ENCODE data around the gene ACOT7.
"Not testable (repeated sequence)": the region's sequence is repeated elsewhere in the genome, so short reads cannot be mapped to it uniquely, and the experiment has no call there.

The ACOT7 gene

DNA sequence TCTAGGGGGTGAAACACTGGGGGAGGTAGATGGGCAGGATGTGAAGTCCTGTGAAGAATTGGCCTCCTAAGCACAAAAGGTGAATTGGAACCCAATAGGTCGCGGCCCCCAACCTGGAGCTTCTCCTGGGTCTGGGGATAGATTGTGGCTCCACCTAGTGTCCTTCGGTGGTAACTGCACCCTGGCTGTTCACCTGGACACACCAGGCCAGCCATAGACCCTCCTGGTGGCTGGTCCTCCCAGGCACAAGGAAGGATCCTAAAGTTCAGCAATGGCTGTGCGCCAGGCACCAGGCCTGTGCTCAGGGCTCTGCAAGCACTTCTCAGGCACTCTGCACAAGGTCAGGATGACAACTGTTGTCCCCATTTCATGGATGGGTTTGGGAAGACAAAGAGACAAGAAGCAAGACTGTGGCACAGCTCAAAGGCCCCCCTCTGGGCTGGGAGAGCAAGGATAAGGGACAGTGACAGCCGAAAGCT, 44.5 kb upstream of the ACOT7 start:
- no peaks in the 10 kb centered on the region for H3K27me3 ChIP-seq (ENCODE audit: low read length)
- no peaks in the 10 kb centered on the region for H3K9me3 ChIP-seq (ENCODE audit: insufficient read depth, low read length)
- H3K9me2 ChIP-seq (replicated peaks; ENCODE audit: insufficient read depth, low read length): no peaks in the 10 kb centered on the region
- no peaks in the 10 kb centered on the region for H3K36me3 ChIP-seq (ENCODE audit: low read length)
- no peak overlapping the region for H3K4me2 ChIP-seq (ENCODE audit: low read depth, low read length, poor library complexity, severe bottlenecking)
- TF ChIP-seq, protein P1, sequence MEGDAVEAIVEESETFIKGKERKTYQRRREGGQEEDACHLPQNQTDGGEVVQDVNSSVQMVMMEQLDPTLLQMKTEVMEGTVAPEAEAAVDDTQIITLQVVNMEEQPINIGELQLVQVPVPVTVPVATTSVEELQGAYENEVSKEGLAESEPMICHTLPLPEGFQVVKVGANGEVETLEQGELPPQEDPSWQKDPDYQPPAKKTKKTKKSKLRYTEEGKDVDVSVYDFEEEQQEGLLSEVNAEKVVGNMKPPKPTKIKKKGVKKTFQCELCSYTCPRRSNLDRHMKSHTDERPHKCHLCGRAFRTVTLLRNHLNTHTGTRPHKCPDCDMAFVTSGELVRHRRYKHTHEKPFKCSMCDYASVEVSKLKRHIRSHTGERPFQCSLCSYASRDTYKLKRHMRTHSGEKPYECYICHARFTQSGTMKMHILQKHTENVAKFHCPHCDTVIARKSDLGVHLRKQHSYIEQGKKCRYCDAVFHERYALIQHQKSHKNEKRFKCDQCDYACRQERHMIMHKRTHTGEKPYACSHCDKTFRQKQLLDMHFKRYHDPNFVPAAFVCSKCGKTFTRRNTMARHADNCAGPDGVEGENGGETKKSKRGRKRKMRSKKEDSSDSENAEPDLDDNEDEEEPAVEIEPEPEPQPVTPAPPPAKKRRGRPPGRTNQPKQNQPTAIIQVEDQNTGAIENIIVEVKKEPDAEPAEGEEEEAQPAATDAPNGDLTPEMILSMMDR (IDR thresholded peaks at IDR 0.05; ENCODE audit: insufficient read depth, low read length, poor library complexity, severe bottlenecking): peak; percentile 86
- no peak for TF ChIP-seq EZH2phosphoT487 (conservative IDR thresholded peaks at IDR 0.05; ENCODE audit: low read length)
- no peaks in the 10 kb centered on the region for H3K79me2 ChIP-seq (ENCODE audit: insufficient read depth, low read length)
- H3K9ac ChIP-seq (ENCODE audit: low read length): no peak overlapping the region
- H3F3A ChIP-seq (ENCODE audit: insufficient read depth): no peaks in the 10 kb centered on the region
- H2AFZ ChIP-seq (ENCODE audit: low read depth, low read length, severe bottlenecking): no peak overlapping the region
- H3K4me3 ChIP-seq (ENCODE audit: insufficient read depth, low read length, poor library complexity, severe bottlenecking): no peak overlapping the region
- no peak overlapping the region for H3K27ac ChIP-seq (ENCODE audit: low read depth, low read length)
- no peaks in the 10 kb centered on the region for H4K20me1 ChIP-seq (ENCODE audit: low read depth, low read length)

DNA sequence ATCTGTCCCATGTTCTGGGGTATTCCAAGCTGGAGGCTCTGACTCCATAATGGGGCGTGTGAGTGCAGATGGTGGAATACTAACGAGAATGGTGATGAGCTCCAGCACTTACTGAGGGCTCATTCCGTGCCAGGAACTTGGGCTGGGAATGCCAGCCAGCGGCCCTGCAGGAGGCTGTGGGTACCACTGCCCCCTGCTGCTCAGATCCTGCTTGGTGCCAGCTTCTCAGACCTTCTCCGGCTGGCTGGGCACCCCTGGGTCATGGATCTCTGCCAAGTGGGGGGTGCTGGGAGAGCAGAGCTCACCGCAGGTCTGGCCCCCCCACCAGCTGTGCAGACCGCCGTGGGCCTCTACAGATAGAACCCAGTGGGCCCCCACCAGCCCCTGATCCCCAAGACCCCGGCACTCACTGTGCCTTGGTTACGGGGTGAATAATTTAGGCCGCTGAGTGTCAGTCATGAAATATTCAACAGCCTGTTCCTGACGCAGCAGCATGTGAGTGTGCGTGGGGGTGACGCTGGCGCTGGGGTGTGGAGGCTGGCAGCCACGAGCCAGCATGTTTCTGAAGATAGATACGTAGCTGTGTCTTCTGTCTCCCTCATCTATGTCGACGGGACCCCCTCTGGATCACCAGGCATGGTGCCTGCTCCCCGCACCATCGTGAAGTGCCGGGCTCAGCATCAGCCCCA, 43.6 kb upstream of the ACOT7 start:
- H3K4me3 ChIP-seq (ENCODE audit: insufficient read depth, low read length, poor library complexity, severe bottlenecking); H3K27ac ChIP-seq (ENCODE audit: low read depth, low read length); H3K9ac ChIP-seq (ENCODE audit: low read length); H2AFZ ChIP-seq (ENCODE audit: low read depth, low read length, severe bottlenecking); H3K36me3 ChIP-seq (ENCODE audit: low read length); H3K9me3 ChIP-seq (ENCODE audit: insufficient read depth, low read length); H3K79me2 ChIP-seq (ENCODE audit: insufficient read depth, low read length); H3K4me2 ChIP-seq (ENCODE audit: low read depth, low read length, poor library complexity, severe bottlenecking); H3K27me3 ChIP-seq (ENCODE audit: low read length); H3F3A ChIP-seq (ENCODE audit: insufficient read depth); H3K9me2 ChIP-seq (replicated peaks; ENCODE audit: insufficient read depth, low read length); H4K20me1 ChIP-seq (ENCODE audit: low read depth, low read length): not testable (repeated sequence)

DNA sequence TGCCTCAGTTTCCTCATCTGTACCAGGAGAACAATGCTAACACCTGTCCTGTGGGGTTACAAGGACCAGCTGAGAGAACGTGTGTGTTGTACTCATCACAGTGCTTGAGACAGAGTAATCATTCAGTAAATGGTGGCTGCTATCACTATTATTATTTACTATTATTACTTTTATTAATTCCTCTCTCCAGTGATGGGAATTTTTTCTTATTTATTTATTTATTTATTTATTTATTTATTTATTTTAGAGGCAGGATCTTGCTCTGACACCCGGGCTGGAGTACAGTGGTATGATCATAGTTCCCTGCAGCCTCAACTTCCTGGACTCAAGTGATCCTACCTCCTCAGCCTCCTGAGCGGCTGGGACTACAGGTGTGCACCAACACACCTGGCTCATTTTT, 42.7 kb upstream of the ACOT7 start:
- H3K36me3 ChIP-seq (ENCODE audit: low read length); H3K9ac ChIP-seq (ENCODE audit: low read length); H3K9me3 ChIP-seq (ENCODE audit: insufficient read depth, low read length); H3K27ac ChIP-seq (ENCODE audit: low read depth, low read length); H2AFZ ChIP-seq (ENCODE audit: low read depth, low read length, severe bottlenecking); H3K9me2 ChIP-seq (replicated peaks; ENCODE audit: insufficient read depth, low read length); H3K4me2 ChIP-seq (ENCODE audit: low read depth, low read length, poor library complexity, severe bottlenecking); H3K79me2 ChIP-seq (ENCODE audit: insufficient read depth, low read length); H3K4me3 ChIP-seq (ENCODE audit: insufficient read depth, low read length, poor library complexity, severe bottlenecking); H3F3A ChIP-seq (ENCODE audit: insufficient read depth); H3K27me3 ChIP-seq (ENCODE audit: low read length); H4K20me1 ChIP-seq (ENCODE audit: low read depth, low read length): not testable (repeated sequence)

DNA sequence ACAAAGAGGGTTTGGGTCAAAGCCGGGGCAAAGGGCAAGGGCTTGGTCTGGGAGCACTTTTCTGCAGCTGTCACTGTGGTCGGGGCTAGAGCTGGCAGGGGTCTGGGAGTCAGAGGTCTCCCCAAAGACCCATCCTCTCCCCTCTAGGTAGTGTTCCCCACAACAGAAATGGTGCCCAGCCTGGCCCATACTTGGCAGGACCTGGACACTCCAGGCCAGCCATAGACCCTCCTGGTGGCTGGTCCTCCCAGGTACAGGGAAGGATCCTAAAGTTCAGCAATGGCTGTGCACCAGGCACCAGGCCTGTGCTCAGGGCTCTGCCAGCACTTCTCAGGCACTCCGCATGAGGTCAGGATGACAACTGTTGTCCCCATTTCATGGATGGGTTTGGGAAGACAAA, 42.0 kb upstream of the ACOT7 start:
- H3K9ac ChIP-seq (ENCODE audit: low read length): no peak overlapping the region
- no peak overlapping the region for H2AFZ ChIP-seq (ENCODE audit: low read depth, low read length, severe bottlenecking)
- H3K9me2 ChIP-seq (replicated peaks; ENCODE audit: insufficient read depth, low read length): no peaks in the 10 kb centered on the region
- H3F3A ChIP-seq (ENCODE audit: insufficient read depth): no peaks in the 10 kb centered on the region
- H3K36me3 ChIP-seq (ENCODE audit: low read length): no peaks in the 10 kb centered on the region
- H3K4me3 ChIP-seq (ENCODE audit: insufficient read depth, low read length, poor library complexity, severe bottlenecking): no peak overlapping the region
- H3K4me2 ChIP-seq (ENCODE audit: low read depth, low read length, poor library complexity, severe bottlenecking): no peak overlapping the region
- no peaks in the 10 kb centered on the region for H3K79me2 ChIP-seq (ENCODE audit: insufficient read depth, low read length)
- H3K27me3 ChIP-seq (ENCODE audit: low read length): no peaks in the 10 kb centered on the region
- H3K9me3 ChIP-seq (ENCODE audit: insufficient read depth, low read length): no peaks in the 10 kb centered on the region
- H4K20me1 ChIP-seq (ENCODE audit: low read depth, low read length): no peaks in the 10 kb centered on the region
- no peak for TF ChIP-seq EZH2phosphoT487 (conservative IDR thresholded peaks at IDR 0.05; ENCODE audit: low read length)
- TF ChIP-seq, protein P1 (IDR thresholded peaks at IDR 0.05; ENCODE audit: insufficient read depth, low read length, poor library complexity, severe bottlenecking): no peak
- no peak overlapping the region for H3K27ac ChIP-seq (ENCODE audit: low read depth, low read length)

All from SU-DHL-6 (cell line).